Osteoblast (primary cell): ENCODE measurements around the gene TLE5. TPM values are rescaled to one million over a fixed set of nuclear protein-coding genes. Genes with fewer than 3 reads are reported as not detected.

Source experiments
- DNase-seq: peaks from one replicate; pipeline ENCODE4 v3.0.0; 2011; ENCODE audit warnings: low spot score, mixed read lengths; ENCODE audit not compliant: insufficient read length; ENCODE audit errors: missing footprints
- H2AFZ ChIP-seq: 2 replicates; pipeline ENCODE4 v1.6.0; 2011; ENCODE audit warnings: mild to moderate bottlenecking, low read length
- H3K27ac ChIP-seq: 2 replicates; pipeline ENCODE4 v1.5.1; 2011; ENCODE audit warnings: mild to moderate bottlenecking, low read depth, low read length, moderate library complexity
- H3K27me3 ChIP-seq: 2 replicates; pipeline ENCODE4 v1.6.0; 2012; ENCODE audit warnings: mild to moderate bottlenecking, control low read depth, inconsistent platforms, low read length, moderate library complexity; ENCODE audit not compliant: insufficient read depth
- H3K36me3 ChIP-seq: 2 replicates; pipeline ENCODE4 v1.5.1; 2011; ENCODE audit warnings: mild to moderate bottlenecking, low read length, control low read depth, moderate library complexity; ENCODE audit not compliant: insufficient read depth
- H3K4me1 ChIP-seq: 2 replicates; pipeline ENCODE4 v1.5.1; 2011; ENCODE audit warnings: mild to moderate bottlenecking, low read length, control low read depth, moderate library complexity; ENCODE audit not compliant: insufficient read depth
- H3K4me2 ChIP-seq: 2 replicates; pipeline ENCODE4 v1.6.0; 2011; ENCODE audit warnings: mild to moderate bottlenecking, low read length; ENCODE audit not compliant: insufficient read depth
- H3K4me3 ChIP-seq: fragments of 200-600 bp; sonication (generic); 3 replicates; pipeline ENCODE4 v1.5.1; 2012; ENCODE audit warnings: mild to moderate bottlenecking, low read length, inconsistent platforms; ENCODE audit not compliant: insufficient read depth
- H3K79me2 ChIP-seq: 2 replicates; pipeline ENCODE4 v1.6.0; 2012; ENCODE audit warnings: mild to moderate bottlenecking, low read length, control low read depth, inconsistent platforms; ENCODE audit not compliant: insufficient read depth
- H3K9me3 ChIP-seq: 2 replicates; pipeline ENCODE4 v1.5.1; 2011; ENCODE audit warnings: low read depth, low read length, control low read depth
- H4K20me1 ChIP-seq: 2 replicates; pipeline ENCODE4 v1.6.0; 2012; ENCODE audit warnings: mild to moderate bottlenecking, low read length, control low read depth; ENCODE audit not compliant: insufficient read depth
- total RNA-seq: library from RNA; depleted of rRNA; stranded (reverse); fragments of >200 nt; gene quantifications from 2 replicates; pipeline ENCODE4 v1.2.3, GENCODE V29; 2012
- TF ChIP-seq, protein P1 (sequence below): IDR thresholded peaks from 2 replicates; pipeline ENCODE4 v1.5.1; 2011; ENCODE audit warnings: mild to moderate bottlenecking, low read depth, low read length, moderate library complexity; ENCODE audit errors: extremely low read depth

The TLE5 gene
- total RNA-seq, 1 donor = 211 TPM

DNA sequence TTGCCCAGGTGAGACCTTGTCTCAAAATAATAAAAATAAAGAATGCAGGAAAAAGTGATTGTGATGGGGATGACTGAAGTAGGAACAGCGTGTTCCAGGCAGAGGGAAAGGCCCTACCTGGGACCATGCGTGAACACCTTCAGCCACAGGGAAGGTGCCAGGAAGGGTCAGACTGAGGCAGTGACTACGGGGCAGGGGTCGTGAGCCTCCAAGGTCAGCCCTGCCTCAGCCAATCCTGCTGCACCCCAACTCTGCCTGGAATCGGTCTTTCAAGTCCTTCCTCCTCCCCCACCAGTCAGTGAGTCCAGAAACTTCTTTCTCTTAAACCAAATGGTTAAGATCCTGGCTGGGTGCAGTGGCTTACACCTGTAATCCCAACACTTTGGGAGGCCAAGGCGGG, 17.1 kb downstream of the TLE5 start:
- no peak for DNase-seq
- Histone ChIP-seq H3K36me3 (no peaks in the 10 kb centered on the region), H3K27ac (no peak overlapping the region), H3K4me3 (no peak overlapping the region), H4K20me1 (no peaks in the 10 kb centered on the region), H2AFZ (no peak overlapping the region), H3K4me2 (no peak overlapping the region), H3K79me2 (no peaks in the 10 kb centered on the region), H3K9me3 (no peaks in the 10 kb centered on the region), H3K27me3 (peaks cover 6% of the 10 kb centered on the region), H3K4me1 (no peaks in the 10 kb centered on the region)
- TF ChIP-seq, protein P1, sequence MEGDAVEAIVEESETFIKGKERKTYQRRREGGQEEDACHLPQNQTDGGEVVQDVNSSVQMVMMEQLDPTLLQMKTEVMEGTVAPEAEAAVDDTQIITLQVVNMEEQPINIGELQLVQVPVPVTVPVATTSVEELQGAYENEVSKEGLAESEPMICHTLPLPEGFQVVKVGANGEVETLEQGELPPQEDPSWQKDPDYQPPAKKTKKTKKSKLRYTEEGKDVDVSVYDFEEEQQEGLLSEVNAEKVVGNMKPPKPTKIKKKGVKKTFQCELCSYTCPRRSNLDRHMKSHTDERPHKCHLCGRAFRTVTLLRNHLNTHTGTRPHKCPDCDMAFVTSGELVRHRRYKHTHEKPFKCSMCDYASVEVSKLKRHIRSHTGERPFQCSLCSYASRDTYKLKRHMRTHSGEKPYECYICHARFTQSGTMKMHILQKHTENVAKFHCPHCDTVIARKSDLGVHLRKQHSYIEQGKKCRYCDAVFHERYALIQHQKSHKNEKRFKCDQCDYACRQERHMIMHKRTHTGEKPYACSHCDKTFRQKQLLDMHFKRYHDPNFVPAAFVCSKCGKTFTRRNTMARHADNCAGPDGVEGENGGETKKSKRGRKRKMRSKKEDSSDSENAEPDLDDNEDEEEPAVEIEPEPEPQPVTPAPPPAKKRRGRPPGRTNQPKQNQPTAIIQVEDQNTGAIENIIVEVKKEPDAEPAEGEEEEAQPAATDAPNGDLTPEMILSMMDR = no peak

DNA sequence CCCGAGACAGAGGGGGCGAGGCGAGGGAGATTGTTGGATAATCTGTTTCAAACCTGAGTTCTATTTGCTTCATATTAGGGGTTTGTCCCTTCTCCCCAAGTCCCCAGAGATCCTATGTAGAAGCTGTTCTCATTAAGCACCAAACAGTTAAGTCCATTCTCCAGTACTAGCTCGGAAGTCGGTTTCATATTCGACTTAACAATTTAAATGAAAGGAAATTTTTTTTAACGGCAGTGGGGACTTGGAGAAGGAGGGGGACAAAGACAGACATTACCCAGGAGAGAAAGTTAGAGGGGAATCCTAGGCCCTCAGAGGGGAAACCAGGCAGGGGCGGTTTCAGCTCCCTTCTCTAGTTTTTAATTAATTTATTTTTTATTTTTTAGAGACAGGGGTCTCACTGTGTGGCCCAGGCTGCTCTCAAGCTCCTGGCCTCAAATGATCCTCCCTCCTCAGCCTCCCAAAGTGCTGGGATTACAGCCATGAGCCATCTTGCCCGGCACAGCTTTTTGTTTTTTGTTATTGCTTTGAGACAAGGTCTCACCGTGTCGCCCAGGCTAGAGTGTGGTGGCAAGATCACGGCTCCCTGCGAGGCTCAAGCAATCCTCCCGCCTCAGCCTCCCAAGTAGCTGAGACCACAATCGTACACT, 19.6 kb downstream of the TLE5 start:
- no peaks in the 10 kb centered on the region for H3K9me3 ChIP-seq
- peaks cover 6% of the 10 kb centered on the region for H3K4me1 ChIP-seq
- DNase-seq = peak; percentile 47
- no peaks in the 10 kb centered on the region for H3K36me3 ChIP-seq
- H3K27ac ChIP-seq = no peak overlapping the region
- H2AFZ ChIP-seq = peak overlapping the region; percentile 60
- TF ChIP-seq, protein P1 = no peak
- no peaks in the 10 kb centered on the region for H3K79me2 ChIP-seq
- no peak overlapping the region for H3K4me3 ChIP-seq
- H3K27me3 ChIP-seq = no peaks in the 10 kb centered on the region
- H4K20me1 ChIP-seq = no peaks in the 10 kb centered on the region
- H3K4me2 ChIP-seq = peak overlapping the region; percentile 43

DNA sequence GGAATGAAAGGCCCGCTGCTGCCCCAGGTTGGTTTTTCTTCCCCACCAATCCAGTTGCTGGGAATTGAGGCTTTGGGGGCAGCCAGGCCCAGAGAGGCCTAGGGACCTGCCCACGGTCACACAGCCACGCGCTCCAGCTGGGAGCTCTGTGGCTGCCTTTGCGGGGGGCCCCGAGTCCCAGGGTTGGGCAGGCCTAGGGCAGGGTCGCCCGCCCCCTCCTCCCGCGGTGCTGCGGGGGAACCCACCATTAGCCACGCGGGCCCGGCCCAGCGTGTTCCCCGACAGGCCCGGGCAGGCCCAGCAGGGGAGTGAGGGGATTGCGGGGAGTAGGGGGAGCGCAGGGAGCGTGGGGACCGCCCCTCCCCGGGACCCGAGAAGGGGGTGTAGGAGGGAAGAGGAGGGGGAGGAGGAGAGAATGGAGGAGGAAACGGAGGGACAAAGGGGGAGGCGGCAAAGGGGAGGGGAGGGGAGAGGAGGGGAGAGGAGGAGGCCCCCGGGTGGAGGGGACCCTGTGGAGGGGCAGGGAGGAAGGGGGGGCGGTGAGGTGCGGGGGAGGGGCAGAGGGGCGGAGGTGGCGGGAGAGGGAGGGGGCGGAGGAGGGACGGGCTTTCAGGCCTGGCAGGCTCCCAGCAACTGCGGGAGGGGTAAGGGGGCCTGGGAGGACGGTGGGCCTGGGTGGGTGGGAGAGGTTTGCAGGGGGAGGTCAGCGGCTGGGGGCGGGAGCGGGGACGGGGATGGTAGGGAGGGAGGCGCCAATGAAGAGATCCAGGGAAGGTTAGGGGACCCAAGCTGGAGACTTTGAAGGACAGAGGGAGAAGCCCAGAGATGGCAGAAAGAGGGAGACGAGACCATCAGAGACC, 20.3 kb downstream of the TLE5 start:
- Histone ChIP-seq H3K9me3 (no peaks in the 10 kb centered on the region), H3K4me1 (peaks cover 6% of the 10 kb centered on the region), H4K20me1 (no peaks in the 10 kb centered on the region), H2AFZ (peak overlapping the region; percentile 60), H3K36me3 (no peaks in the 10 kb centered on the region), H3K27me3 (no peaks in the 10 kb centered on the region), H3K4me3 (no peak overlapping the region), H3K79me2 (no peaks in the 10 kb centered on the region), H3K4me2 (peak overlapping the region; percentile 43), H3K27ac (no peak overlapping the region)
- TF ChIP-seq, protein P1 = no peak
- peak; percentile 62 for DNase-seq

DNA sequence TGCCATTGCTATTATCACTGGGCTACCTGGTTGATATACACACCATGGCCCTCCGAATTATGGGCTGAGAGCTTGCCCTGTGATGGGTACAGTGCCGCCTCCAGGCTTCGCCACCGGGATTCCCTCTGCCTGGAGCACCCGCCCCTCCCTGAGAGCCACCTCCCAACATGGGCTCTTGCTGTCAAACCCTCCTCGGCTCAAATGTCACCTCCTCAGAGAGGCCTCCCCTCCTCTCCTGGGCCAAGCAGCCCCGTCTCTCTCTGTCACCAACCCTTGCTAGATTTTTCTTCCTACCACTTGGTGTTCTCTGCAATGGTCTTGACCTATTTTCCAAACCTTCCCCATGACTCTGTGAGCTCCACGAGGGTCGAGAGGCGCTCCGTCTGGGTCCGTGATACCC, 21.0 kb downstream of the TLE5 start:
- no peaks in the 10 kb centered on the region for H4K20me1 ChIP-seq
- H3K4me3 ChIP-seq = no peak overlapping the region
- H3K9me3 ChIP-seq = no peaks in the 10 kb centered on the region
- no peaks in the 10 kb centered on the region for H3K36me3 ChIP-seq
- peak; percentile 32 for DNase-seq
- no peaks in the 10 kb centered on the region for H3K79me2 ChIP-seq
- TF ChIP-seq, protein P1 = no peak
- H3K4me1 ChIP-seq = peaks cover 6% of the 10 kb centered on the region
- H3K27me3 ChIP-seq = no peaks in the 10 kb centered on the region
- H3K27ac ChIP-seq = no peak overlapping the region
- H2AFZ ChIP-seq = no peak overlapping the region
- H3K4me2 ChIP-seq = no peak overlapping the region
